HepG2 (cell line): ENCODE measurements around the gene HAO2. TPM values are rescaled to one million over a fixed set of nuclear protein-coding genes. Genes with fewer than 3 reads are reported as not detected.

Source experiments
- ATM ChIP-seq: fragments of 450-650 bp; IDR thresholded peaks from 2 replicates; pipeline ENCODE4 v1.7.1; 2017; ENCODE audit warnings: mild to moderate bottlenecking, borderline replicate concordance
- EHMT2 ChIP-seq: fragments of 200-600 bp; sonication (generic); IDR thresholded peaks from 2 replicates; pipeline ENCODE4 v1.7.0; 2017; ENCODE audit warnings: antibody characterized with exemption, low read depth, low read length, borderline replicate concordance
- FOXO4 ChIP-seq: sonication (generic); formaldehyde crosslinking; conservative IDR thresholded peaks from 2 replicates; pipeline ENCODE4 v1.8.1; 2023; ENCODE audit warnings: missing genetic modification reagents
- GTF3A ChIP-seq: sonication (generic); formaldehyde crosslinking; conservative IDR thresholded peaks from 2 replicates; pipeline ENCODE4 v1.4.0; 2020; ENCODE audit warnings: mild to moderate bottlenecking, missing genetic modification reagents
- HINFP ChIP-seq: sonication (generic); formaldehyde crosslinking; IDR thresholded peaks from 2 replicates; pipeline ENCODE4 v1.4.0; 2020; ENCODE audit warnings: low read depth, mild to moderate bottlenecking, missing genetic modification reagents
- IKZF4 ChIP-seq: sonication (generic); formaldehyde crosslinking; IDR thresholded peaks from 2 replicates; pipeline ENCODE4 v1.5.1; 2020; ENCODE audit warnings: borderline replicate concordance, mild to moderate bottlenecking, low read depth, missing genetic modification reagents; ENCODE audit errors: not compliant biosample characterization
- JDP2 ChIP-seq: sonication (generic); formaldehyde crosslinking; IDR thresholded peaks from 2 replicates; pipeline ENCODE4 v1.8.1; 2022; ENCODE audit warnings: missing genetic modification reagents, borderline replicate concordance
- KDM1A ChIP-seq: IDR thresholded peaks from 2 replicates; pipeline ENCODE4 v1.6.1; 2016; ENCODE audit warnings: missing compliant biosample characterization
- KLF9 ChIP-seq: IDR thresholded peaks from 2 replicates; pipeline ENCODE4 v1.6.1; 2016; ENCODE audit warnings: low read depth
- MIER3 ChIP-seq: IDR thresholded peaks from 2 replicates; pipeline ENCODE4 v1.6.1; 2016; ENCODE audit warnings: missing compliant biosample characterization, borderline replicate concordance
- PBX2 ChIP-seq: IDR thresholded peaks from 2 replicates; pipeline ENCODE4 v1.6.1; 2016; ENCODE audit warnings: control low read depth
- SIN3B ChIP-seq: fragments of 150-350 bp; IDR thresholded peaks from 2 replicates; pipeline ENCODE4 v1.6.1; 2014; ENCODE audit warnings: low read length
- THAP11 ChIP-seq: IDR thresholded peaks from 2 replicates; pipeline ENCODE4 v1.6.1; 2016; ENCODE audit warnings: missing biosample characterization, missing genetic modification reagents
- TP53 ChIP-seq: sonication (generic); formaldehyde crosslinking; conservative IDR thresholded peaks from 2 replicates; pipeline ENCODE4 v1.4.0; 2020; ENCODE audit warnings: missing genetic modification reagents
- U2AF2 ChIP-seq: fragments of 200-400 bp; formaldehyde crosslinking; IDR thresholded peaks from 2 replicates; pipeline ENCODE4 v1.6.1; 2017; ENCODE audit warnings: low read depth, mild to moderate bottlenecking, low read length
- ZBTB4 ChIP-seq: sonication (generic); formaldehyde crosslinking; IDR thresholded peaks from 2 replicates; pipeline ENCODE4 v1.4.0; 2020; ENCODE audit warnings: missing genetic modification reagents, mild to moderate bottlenecking, borderline replicate concordance
- ZFX ChIP-seq: sonication (generic); formaldehyde crosslinking; IDR thresholded peaks from 2 replicates; pipeline ENCODE4 v1.4.0; 2020; ENCODE audit warnings: mild to moderate bottlenecking, low read depth, missing genetic modification reagents, moderate library complexity
- ZMAT3 ChIP-seq: sonication (generic); formaldehyde crosslinking; conservative IDR thresholded peaks from 2 replicates; pipeline ENCODE4 v1.7.0; 2021; ENCODE audit warnings: missing genetic modification reagents
- ZMYM3 ChIP-seq: sonication (generic); formaldehyde crosslinking; IDR thresholded peaks from 2 replicates; pipeline ENCODE4 v1.5.1; 2020; ENCODE audit warnings: mild to moderate bottlenecking, missing genetic modification reagents
- ZMYM4 ChIP-seq: sonication (generic); formaldehyde crosslinking; IDR thresholded peaks from 2 replicates; pipeline ENCODE4 v1.8.1; 2023; ENCODE audit warnings: mild to moderate bottlenecking, missing genetic modification reagents
- ZNF180 ChIP-seq: sonication (generic); formaldehyde crosslinking; IDR thresholded peaks from 2 replicates; pipeline ENCODE4 v1.4.0; 2020; ENCODE audit warnings: low read depth, missing genetic modification reagents, borderline replicate concordance
- ZNF253 ChIP-seq: sonication (generic); formaldehyde crosslinking; IDR thresholded peaks from 2 replicates; pipeline ENCODE4 v1.8.0; 2022; ENCODE audit warnings: mild to moderate bottlenecking, missing genetic modification reagents, borderline replicate concordance
- ZNF337 ChIP-seq: sonication (generic); formaldehyde crosslinking; IDR thresholded peaks from 2 replicates; pipeline ENCODE4 v1.5.1; 2020; ENCODE audit warnings: missing genetic modification reagents, low read depth, mild to moderate bottlenecking, borderline replicate concordance
- ZNF773 ChIP-seq: sonication (generic); formaldehyde crosslinking; IDR thresholded peaks from 2 replicates; pipeline ENCODE4 v1.4.0; 2020; ENCODE audit warnings: missing genetic modification reagents, borderline replicate concordance
- polyA plus RNA-seq, 8 experiments: library from polyadenylated mRNA; depleted of rRNA in 3 of 8; stranded (reverse) in 7 of 8; unstranded in 1 of 8; fragments of >200 nt; fragmentation: Illumina TruSeq in 4 of 8; extraction: Trizol in 4 of 8; gene quantifications; 2 replicates each; pipeline versions ENCODE4 v1.2.1 to v1.2.3, GENCODE V29; 2011 to 2016; ENCODE audit warnings: low read depth in 4 of 8, missing spikeins in 1 of 8, mixed read lengths in 1 of 8; ENCODE audit not compliant: insufficient read depth in 1 of 8
- total RNA-seq, 5 experiments: library from RNA; depleted of rRNA; stranded (reverse); fragments of >200 nt; fragmentation: Illumina TruSeq; extraction: Trizol; gene quantifications; 2 replicates each; pipeline ENCODE4 v1.2.3, GENCODE V29; 2016; ENCODE audit warnings: low read depth in 1 of 5

Gene HAO2
- total and polyA plus RNA-seq, 2 of the 13 experiments (the other 11 are each of a cell fraction or from before 2014, with no cell fraction given), result 0.05 to 0.09 TPM

- TF ChIP-seq GTF3A (CRISPR knock-in tag), result no peak; the same call in 1 of the 2 replicates
- no peak for TF ChIP-seq FOXO4 (CRISPR knock-in tag)
- TF ChIP-seq ZNF253 (CRISPR knock-in tag), result no peak
- TF ChIP-seq ZMYM4 (CRISPR knock-in tag), result peak; percentile 43; the same call in 1 of the 2 replicates
- TF ChIP-seq TP53 (CRISPR knock-in tag), result no peak
- no peak for TF ChIP-seq MIER3 (CRISPR knock-in tag)
- TF ChIP-seq ZMYM3 (CRISPR knock-in tag), result 0 out of 2 replicates have a peak, but pooled peaks have one; percentile 25
- TF ChIP-seq JDP2 (CRISPR knock-in tag), result no peak
- no peak for TF ChIP-seq ZNF337 (CRISPR knock-in tag)
- TF ChIP-seq EHMT2, result no peak
- TF ChIP-seq ZNF180 (CRISPR knock-in tag), result no peak
- TF ChIP-seq U2AF2, result no peak
- TF ChIP-seq THAP11 (CRISPR knock-in tag), result no peak
- peak; percentile 54 for TF ChIP-seq IKZF4
- 0 out of 2 replicates have a peak, but pooled peaks have one; percentile 47 for TF ChIP-seq ZBTB4 (CRISPR knock-in tag)
- no peak for TF ChIP-seq PBX2 (CRISPR knock-in tag)
- peak; percentile 63; the same call in 1 of the 2 replicates for TF ChIP-seq ZMAT3 (CRISPR knock-in tag)
- TF ChIP-seq ZFX (CRISPR knock-in tag), result peak; percentile 79
- peak; percentile 49; the same call in 1 of the 2 replicates for TF ChIP-seq HINFP
- TF ChIP-seq SIN3B, result no peak
- no peak for TF ChIP-seq ATM
- TF ChIP-seq KDM1A (CRISPR knock-in tag), result no peak
- no peak for TF ChIP-seq ZNF773
- TF ChIP-seq KLF9, result no peak
Observed at GRCh38 chr1:119327450-119328155, 41.0 kb upstream of the HAO2 start (continued).
